Ascending aorta (tissue), 2 donors: ENCODE measurements around the gene CAPN11. TPM values are rescaled to one million over a fixed set of nuclear protein-coding genes. Genes with fewer than 3 reads are reported as not detected.

Experiments
- DNase-seq, 2 donors: peaks; one replicate each; pipeline ENCODE4 v3.0.0-alpha.2; 2019; ENCODE audit warnings: low spot score in 2 of 2
- H3K27ac ChIP-seq, 2 donors: fragments of 200-600 bp; sonication (generic); one replicate each; pipeline ENCODE4 v1.5.1; 2016 to 2017; ENCODE audit warnings: mild to moderate bottlenecking in 1 of 2
- H3K27me3 ChIP-seq: fragments of 200-600 bp; sonication (generic); one replicate; pipeline ENCODE4 v1.5.1; 2017
- H3K36me3 ChIP-seq, 2 donors: fragments of 200-600 bp; sonication (generic); one replicate each; pipeline ENCODE4 v1.5.1; 2016
- H3K4me1 ChIP-seq, 2 donors: fragments of 200-600 bp; sonication (generic); one replicate each; pipeline ENCODE4 v1.5.1; 2016 to 2017; ENCODE audit warnings: mild to moderate bottlenecking in 1 of 2
- H3K4me3 ChIP-seq, 2 donors: fragments of 200-600 bp; sonication (generic); one replicate each; pipeline ENCODE4 v1.5.1; 2016 to 2017; ENCODE audit warnings: mild to moderate bottlenecking in 1 of 2
- H3K9me3 ChIP-seq, 2 donors: fragments of 200-600 bp; sonication (generic); one replicate each; pipeline ENCODE4 v1.5.1; 2016
- intact Hi-C: fragments of 100-400 bp; cut with DNase I; formaldehyde crosslinking; loops from one replicate; pipeline ENCODE4 v1.15.1; 2023
- total RNA-seq: library from RNA; depleted of rRNA; stranded (reverse); fragments of >200 nt; gene quantifications from one replicate; pipeline ENCODE4 v1.1.0, GENCODE V29; 2016
- TF ChIP-seq, protein P1 (sequence below), 3 experiments: fragments of 200-600 bp in 2 of 3; fragments of 450-650 bp in 1 of 3; sonication (generic) in 2 of 3; IDR thresholded peaks; one replicate each; pipeline ENCODE4 v1.5.1; 2016 to 2019; ENCODE audit warnings: antibody characterized with exemption in 3 of 3, mild to moderate bottlenecking in 1 of 3, moderate library complexity in 1 of 3

The CAPN11 gene
- total RNA-seq, 1 donor from 2014 or later, result 0.43 TPM

DNA sequence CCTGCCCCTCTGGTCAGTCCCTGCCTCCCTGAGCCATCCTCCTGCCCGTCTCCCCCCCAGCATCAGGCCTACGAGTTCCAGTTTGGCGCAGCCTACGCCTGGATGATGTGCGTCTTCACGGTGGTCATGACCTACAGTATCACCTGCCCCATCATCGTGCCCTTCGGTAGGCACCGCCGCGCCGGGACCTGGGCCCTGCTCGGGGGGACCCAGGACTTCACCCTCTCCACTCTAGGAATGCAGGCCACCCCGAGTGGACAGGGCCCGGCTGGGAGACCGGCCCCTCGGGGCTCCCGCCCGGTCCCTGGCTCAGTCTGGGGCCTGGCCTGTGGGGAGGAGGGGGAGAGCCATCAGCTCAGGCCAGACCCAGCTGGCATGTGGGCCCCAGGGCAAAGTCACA, 6.1 kb upstream of the CAPN11 start:
- TF ChIP-seq, protein P1, sequence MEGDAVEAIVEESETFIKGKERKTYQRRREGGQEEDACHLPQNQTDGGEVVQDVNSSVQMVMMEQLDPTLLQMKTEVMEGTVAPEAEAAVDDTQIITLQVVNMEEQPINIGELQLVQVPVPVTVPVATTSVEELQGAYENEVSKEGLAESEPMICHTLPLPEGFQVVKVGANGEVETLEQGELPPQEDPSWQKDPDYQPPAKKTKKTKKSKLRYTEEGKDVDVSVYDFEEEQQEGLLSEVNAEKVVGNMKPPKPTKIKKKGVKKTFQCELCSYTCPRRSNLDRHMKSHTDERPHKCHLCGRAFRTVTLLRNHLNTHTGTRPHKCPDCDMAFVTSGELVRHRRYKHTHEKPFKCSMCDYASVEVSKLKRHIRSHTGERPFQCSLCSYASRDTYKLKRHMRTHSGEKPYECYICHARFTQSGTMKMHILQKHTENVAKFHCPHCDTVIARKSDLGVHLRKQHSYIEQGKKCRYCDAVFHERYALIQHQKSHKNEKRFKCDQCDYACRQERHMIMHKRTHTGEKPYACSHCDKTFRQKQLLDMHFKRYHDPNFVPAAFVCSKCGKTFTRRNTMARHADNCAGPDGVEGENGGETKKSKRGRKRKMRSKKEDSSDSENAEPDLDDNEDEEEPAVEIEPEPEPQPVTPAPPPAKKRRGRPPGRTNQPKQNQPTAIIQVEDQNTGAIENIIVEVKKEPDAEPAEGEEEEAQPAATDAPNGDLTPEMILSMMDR (IDR thresholded peaks at IDR 0.05), result no peak
- Histone ChIP-seq H3K27ac (no peak overlapping the region), H3K27me3 (no peaks in the 10 kb centered on the region), H3K9me3 (no peaks in the 10 kb centered on the region), H3K36me3 (peaks cover 11 to 30% of the 10 kb centered on the region in 2 donors), H3K4me3 (no peak overlapping the region), H3K4me1 (peaks cover 0 to 3% of the 10 kb centered on the region in 2 donors)
- intact Hi-C loops, result loop anchor here (1.0 kb wide), 1 partner anchor 56 kb away; no protein-coding TSS in a partner anchor
- DNase-seq, result no peak

DNA sequence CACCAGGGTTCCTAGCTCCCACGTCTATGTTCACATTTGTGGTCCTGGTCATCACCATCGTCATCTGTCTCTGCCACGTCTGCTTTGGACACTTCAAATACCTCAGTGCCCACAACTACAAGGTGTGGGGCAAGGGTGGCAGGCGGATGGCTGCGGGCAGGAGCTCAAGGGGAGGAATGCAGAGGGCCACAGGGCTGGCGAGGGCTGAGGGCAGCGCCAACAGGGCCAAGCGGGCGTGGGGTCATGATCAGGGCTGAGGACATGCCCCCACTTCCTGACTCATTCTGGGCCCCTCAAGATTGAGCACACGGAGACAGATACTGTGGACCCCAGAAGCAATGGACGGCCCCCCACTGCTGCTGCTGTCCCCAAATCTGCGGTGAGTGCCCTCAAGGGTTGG, 4.6 kb upstream of the CAPN11 start:
- no peak for DNase-seq
- Histone ChIP-seq H3K27ac (no peak overlapping the region), H3K36me3 (peaks cover 6 to 15% of the 10 kb centered on the region in 2 donors), H3K27me3 (no peaks in the 10 kb centered on the region), H3K9me3 (no peaks in the 10 kb centered on the region), H3K4me1 (peaks cover 0 to 3% of the 10 kb centered on the region in 2 donors), H3K4me3 (no peak overlapping the region)
- intact Hi-C loops, result no loop called here
- TF ChIP-seq, protein P1 (IDR thresholded peaks at IDR 0.05), result no peak

DNA sequence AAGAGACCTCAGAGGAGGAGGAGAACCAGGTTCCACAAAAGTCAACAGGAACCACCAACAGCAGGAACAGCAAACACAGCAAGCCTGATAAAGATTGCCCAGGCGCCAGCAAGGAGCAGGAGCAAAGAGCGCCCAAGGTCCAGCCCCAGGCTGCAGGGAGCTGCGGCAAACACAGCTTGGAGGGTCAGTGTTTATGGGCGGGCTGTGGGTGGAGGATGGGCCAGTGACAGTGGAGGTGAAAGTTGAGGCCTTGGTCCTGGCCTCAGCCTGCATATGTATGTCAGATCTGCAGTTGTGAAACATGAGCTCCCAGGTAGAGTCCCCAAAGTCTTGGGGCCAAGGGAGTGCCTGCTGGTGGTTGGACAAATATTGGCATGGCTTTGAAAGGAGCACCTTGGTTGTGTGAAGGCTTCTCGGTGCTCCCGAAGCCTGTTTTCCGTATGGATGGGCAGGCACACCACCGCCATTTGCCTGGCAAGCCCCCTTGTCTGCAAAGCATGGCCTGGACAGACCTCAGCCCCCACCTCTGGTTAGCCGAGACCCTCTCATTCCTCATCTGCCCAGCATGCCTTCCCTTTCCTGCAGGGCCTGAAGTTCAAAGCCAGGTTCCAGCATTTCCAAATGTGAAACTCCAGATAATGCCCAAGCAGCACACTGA, 2.0 kb upstream of the CAPN11 start:
- Histone ChIP-seq H3K4me3 (no peak overlapping the region), H3K4me1 (peaks cover 0 to 1% of the 10 kb centered on the region in 2 donors), H3K36me3 (peaks cover 0 to 6% of the 10 kb centered on the region in 2 donors), H3K27ac (no peak overlapping the region), H3K9me3 (no peaks in the 10 kb centered on the region), H3K27me3 (no peaks in the 10 kb centered on the region)
- intact Hi-C loops, result no loop called here
- TF ChIP-seq, protein P1 (IDR thresholded peaks at IDR 0.05), result no peak
- DNase-seq, result no peak

DNA sequence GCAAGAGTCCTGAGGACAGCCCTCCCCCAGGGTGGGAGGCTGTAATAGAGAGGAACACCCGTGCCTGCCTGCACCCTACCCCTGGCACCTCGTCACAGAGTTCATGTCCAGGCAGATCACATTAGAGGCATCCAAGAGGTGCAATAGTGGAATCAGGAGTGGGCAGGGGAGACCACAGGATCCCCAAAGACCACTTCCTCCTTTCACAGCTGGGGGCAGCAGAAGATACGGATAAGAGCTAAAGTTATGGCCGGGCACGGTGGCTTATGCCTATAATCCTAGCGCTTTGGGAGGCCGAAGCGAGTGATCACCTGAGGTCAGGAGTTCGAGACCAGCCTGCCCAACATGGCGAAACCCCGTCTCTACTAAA, 1.5 kb upstream of the CAPN11 start:
- intact Hi-C loops, result no loop called here
- H3K36me3 ChIP-seq, result peaks cover 0 to 6% of the 10 kb centered on the region in 2 donors
- H3K27ac ChIP-seq, result no peak overlapping the region
- no peaks in the 10 kb centered on the region for H3K27me3 ChIP-seq
- H3K4me3 ChIP-seq, result no peak overlapping the region
- no peak for DNase-seq
- H3K9me3 ChIP-seq, result no peaks in the 10 kb centered on the region
- H3K4me1 ChIP-seq, result no peaks in the 10 kb centered on the region
- TF ChIP-seq, protein P1 (IDR thresholded peaks at IDR 0.05), result no peak

DNA sequence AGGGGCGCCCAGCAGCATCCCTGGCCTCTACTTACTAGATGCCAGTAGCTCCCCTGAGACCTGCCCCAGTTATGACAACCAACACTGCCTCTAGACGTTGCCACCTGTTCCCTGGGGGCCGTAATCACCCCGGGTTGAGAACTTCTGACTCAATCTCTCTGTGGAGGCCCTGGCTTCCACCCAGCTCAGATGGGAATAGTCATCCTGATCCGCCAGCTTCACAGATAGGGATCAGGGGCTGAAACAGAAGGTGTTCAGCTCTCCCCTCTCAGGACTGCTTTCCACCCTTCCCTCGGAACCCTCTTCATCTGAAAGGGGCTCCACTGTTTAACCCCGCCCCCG, 3.3 kb downstream of the CAPN11 start:
- H3K27me3 ChIP-seq, result no peaks in the 10 kb centered on the region
- intact Hi-C loops, result no loop called here

More for the DNA sequence above, 3.3 kb downstream of the CAPN11 start:
- TF ChIP-seq, protein P1 (IDR thresholded peaks at IDR 0.05), result no peak
- no peak for DNase-seq
- Histone ChIP-seq H3K4me1 (no peaks in the 10 kb centered on the region), H3K27ac (no peak overlapping the region), H3K4me3 (no peak overlapping the region), H3K36me3 (no peaks in the 10 kb centered on the region), H3K9me3 (no peaks in the 10 kb centered on the region)
